Hindlimb muscle (tissue), 1 donor: ENCODE data around the gene PFDN2. TPM values are rescaled to one million over a fixed set of nuclear protein-coding genes. Genes with fewer than 3 reads are reported as not detected.

Experiments
- DNase-seq: peaks from one replicate; pipeline ENCODE4 v3.0.0-alpha.2; 2013
- polyA plus RNA-seq: library from polyadenylated mRNA; unstranded; fragments of 120-200 nt; gene quantifications from one replicate; pipeline ENCODE4 v1.2.1, GENCODE V29; 2013; ENCODE audit not compliant: insufficient read length

PFDN2 gene
- polyA plus RNA-seq, 1 donor: 66.3 TPM

GRCh38 chr1:161051219-161051618, 66.6 kb downstream of the PFDN2 start:
- no peak for DNase-seq

Other genes starting within 250 kb of the PFDN2 start
- gene ITLN1, start 232.9 kb downstream of the PFDN2 start, polyA plus RNA-seq: not detected
- not detected for gene ITLN2, start 163.2 kb downstream of the PFDN2 start, polyA plus RNA-seq
- 12.4 TPM for gene F11R, start 96.9 kb downstream of the PFDN2 start, polyA plus RNA-seq
- 30.0 TPM for gene TSTD1, start 79.1 kb downstream of the PFDN2 start, polyA plus RNA-seq
- gene USF1, start 72.1 kb downstream of the PFDN2 start, polyA plus RNA-seq: 34.8 TPM
- 4.7 TPM for gene ARHGAP30, start 48.1 kb downstream of the PFDN2 start, polyA plus RNA-seq
- gene NECTIN4, start 28.5 kb downstream of the PFDN2 start, polyA plus RNA-seq: 0.43 TPM
- 0.86 TPM for gene KLHDC9, start 19.7 kb downstream of the PFDN2 start, polyA plus RNA-seq
- gene NIT1, start 68 bp upstream of the PFDN2 start, polyA plus RNA-seq: 30.9 TPM
- 43.2 TPM for gene DEDD, start 14.6 kb upstream of the PFDN2 start, polyA plus RNA-seq
- gene UFC1, start 35.9 kb upstream of the PFDN2 start, polyA plus RNA-seq: 91.5 TPM
- 28.6 TPM for gene USP21, start 41.5 kb upstream of the PFDN2 start, polyA plus RNA-seq
- 23.5 TPM for gene PPOX, start 48.4 kb upstream of the PFDN2 start, polyA plus RNA-seq
- 26.6 TPM for gene B4GALT3, start 59.5 kb upstream of the PFDN2 start, polyA plus RNA-seq
- 11.2 TPM for gene ADAMTS4, start 81.0 kb upstream of the PFDN2 start, polyA plus RNA-seq
- gene NDUFS2, start 84.3 kb upstream of the PFDN2 start, polyA plus RNA-seq: 144 TPM
- gene FCER1G, start 97.3 kb upstream of the PFDN2 start, polyA plus RNA-seq: 21.4 TPM
- not detected for gene APOA2, start 105.6 kb upstream of the PFDN2 start, polyA plus RNA-seq
- gene TOMM40L, start 108.0 kb upstream of the PFDN2 start, polyA plus RNA-seq: 9.0 TPM
- 1.1 TPM for gene NR1I3, start 120.2 kb upstream of the PFDN2 start, polyA plus RNA-seq
- gene PCP4L1, start 140.7 kb upstream of the PFDN2 start, polyA plus RNA-seq: 0.23 TPM
- 12.0 TPM for gene MPZ, start 191.9 kb upstream of the PFDN2 start, polyA plus RNA-seq
- gene SDHC, start 196.3 kb upstream of the PFDN2 start, polyA plus RNA-seq: 113 TPM
- 2.5 TPM for gene CFAP126, start 249.8 kb upstream of the PFDN2 start, polyA plus RNA-seq